Breast epithelium (tissue), 4 donors: ENCODE measurements around the gene SRGAP2C. TPM values are rescaled to one million over a fixed set of nuclear protein-coding genes. Genes with fewer than 3 reads are reported as not detected.
"Not testable (repeated sequence)": the region's sequence is repeated elsewhere in the genome, so short reads cannot be mapped to it uniquely, and the experiment has no call there.

Experiments
- DNase-seq, 2 donors: peaks; one replicate each; pipeline ENCODE4 v3.0.0-alpha.2; 2019; ENCODE audit warnings: low spot score in 2 of 2
- H3K27ac ChIP-seq, 2 donors: fragments of 200-600 bp; sonication (generic) in 1 of 2; one replicate each; pipeline ENCODE4 v1.5.1; 2016 to 2019; ENCODE audit warnings: mild to moderate bottlenecking in 1 of 2
- H3K27me3 ChIP-seq, 2 donors: fragments of 200-600 bp; sonication (generic) in 1 of 2; one replicate each; pipeline versions ENCODE4 v1.5.1 to v1.6.0; 2017 to 2019; ENCODE audit warnings: control low read depth in 1 of 2, mild to moderate bottlenecking in 1 of 2
- H3K36me3 ChIP-seq: fragments of 200-600 bp; one replicate; pipeline ENCODE4 v1.5.1; 2019
- H3K4me1 ChIP-seq, 2 donors: fragments of 200-600 bp; sonication (generic); one replicate each; pipeline ENCODE4 v1.5.1; 2016 to 2019; ENCODE audit warnings: control low read depth in 1 of 2
- H3K4me3 ChIP-seq, 3 donors: fragments of 200-600 bp; sonication (generic); 1 replicate in 2 of 3; 2 replicates in 1 of 3; pipeline ENCODE4 v1.5.1; 2016 to 2019; ENCODE audit warnings: mild to moderate bottlenecking in 3 of 3, moderate library complexity in 2 of 3
- H3K9me3 ChIP-seq, 2 donors: fragments of 200-600 bp; sonication (generic) in 1 of 2; one replicate each; pipeline ENCODE4 v1.5.1; 2016 to 2019; ENCODE audit warnings: control low read depth in 1 of 2
- CTCF ChIP-seq, 3 donors: fragments of 450-650 bp; IDR thresholded peaks; one replicate each; pipeline ENCODE4 v1.5.1; 2016 to 2017; ENCODE audit warnings: antibody characterized with exemption in 3 of 3, mild to moderate bottlenecking in 3 of 3, moderate library complexity in 3 of 3
- POLR2A ChIP-seq: fragments of 450-650 bp; IDR thresholded peaks from one replicate; pipeline ENCODE4 v1.6.1; 2016; ENCODE audit warnings: antibody characterized with exemption, mild to moderate bottlenecking, moderate library complexity
- POLR2AphosphoS5 ChIP-seq, 3 donors: sonication (generic); formaldehyde crosslinking; IDR thresholded peaks; one replicate each; pipeline ENCODE4 v1.6.1; 2017; ENCODE audit warnings: antibody characterized with exemption in 3 of 3
- intact Hi-C: fragments of 100-400 bp; cut with DNase I; formaldehyde crosslinking; loops from one replicate; pipeline ENCODE4 v1.15.1; 2023; ENCODE audit warnings: low total_unique reads
- total RNA-seq, 3 donors: library from RNA; depleted of rRNA; stranded (reverse); fragments of >200 nt; gene quantifications; one replicate each; pipeline ENCODE4 v1.1.0, GENCODE V29; 2016

Gene SRGAP2C
- total RNA-seq, 3 donors from 2014 or later = 17.0 to 37.0 (median 17.7) TPM

DNA sequence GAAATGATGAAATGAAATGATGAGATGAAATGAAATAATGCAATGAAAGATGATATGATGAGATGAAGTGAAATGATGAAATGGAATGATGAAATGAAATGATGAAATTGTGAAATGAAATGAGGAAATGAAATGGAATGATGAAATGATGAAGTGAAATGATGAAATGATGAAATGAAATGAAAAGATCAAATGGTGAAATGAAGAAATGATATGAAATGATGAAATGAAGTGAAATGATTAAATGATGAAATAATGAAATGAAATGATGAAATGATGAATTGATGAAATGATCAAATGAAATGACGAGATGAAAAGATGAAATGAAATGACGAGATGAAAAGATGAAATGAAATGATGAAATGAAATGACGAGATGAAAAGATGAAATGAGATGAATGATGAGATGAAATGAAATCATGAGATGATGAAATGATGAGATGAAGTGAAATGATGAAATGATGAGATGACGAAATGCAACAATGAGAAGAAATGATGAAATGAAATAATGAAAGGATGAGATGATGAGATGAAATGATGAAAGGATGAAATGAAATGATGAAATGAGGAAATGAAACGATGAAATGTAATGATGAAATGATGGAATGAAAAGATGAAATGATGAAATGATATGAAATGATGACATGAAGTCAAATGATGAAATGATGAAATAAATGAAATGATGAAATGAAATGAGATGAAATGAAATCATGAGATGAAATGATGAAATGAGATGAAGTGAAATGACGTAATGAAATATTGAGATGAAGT lies 216.0 kb downstream of the SRGAP2C start:
- DNase-seq, intact Hi-C loops: not testable (repeated sequence)

DNA sequence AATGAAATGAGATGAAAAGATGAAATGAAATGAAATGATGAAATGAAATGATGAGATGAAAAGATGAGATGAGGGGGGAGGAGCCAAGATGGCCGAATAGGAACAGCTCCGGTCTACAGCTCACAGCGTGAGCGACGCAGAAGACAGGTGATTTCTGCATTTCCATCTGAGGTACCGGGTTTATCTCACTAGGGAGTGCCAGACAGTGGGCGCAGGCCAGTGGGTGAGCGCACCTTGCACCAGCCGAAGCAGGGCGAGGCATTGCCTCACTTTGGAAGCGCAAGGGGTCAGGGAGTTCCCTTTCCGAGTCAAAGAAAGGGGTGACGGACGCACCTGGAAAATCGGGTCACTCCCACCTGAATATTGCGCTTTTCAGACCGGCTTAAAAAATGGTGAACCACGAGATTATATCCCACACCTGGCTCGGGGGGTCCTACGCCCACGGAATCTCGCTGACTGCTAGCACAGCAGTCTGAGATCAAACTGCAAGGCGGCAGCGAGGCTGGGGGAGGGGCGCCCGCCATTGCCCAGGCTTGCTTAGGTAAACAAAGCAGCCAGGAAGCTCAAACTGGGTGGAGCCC lies 216.7 kb downstream of the SRGAP2C start:
- H3K36me3 ChIP-seq, H3K27ac ChIP-seq, H3K27me3 ChIP-seq, intact Hi-C loops, H3K4me1 ChIP-seq, H3K9me3 ChIP-seq, DNase-seq: not testable (repeated sequence)
- peak overlapping the region in 2 of 3 donors; percentile 26 to 51 for H3K4me3 ChIP-seq

More for the DNA sequence above, 216.0 kb downstream of the SRGAP2C start:
- not testable (repeated sequence) for H3K27ac ChIP-seq, H3K36me3 ChIP-seq, H3K27me3 ChIP-seq, H3K4me3 ChIP-seq, H3K4me1 ChIP-seq, H3K9me3 ChIP-seq

DNA sequence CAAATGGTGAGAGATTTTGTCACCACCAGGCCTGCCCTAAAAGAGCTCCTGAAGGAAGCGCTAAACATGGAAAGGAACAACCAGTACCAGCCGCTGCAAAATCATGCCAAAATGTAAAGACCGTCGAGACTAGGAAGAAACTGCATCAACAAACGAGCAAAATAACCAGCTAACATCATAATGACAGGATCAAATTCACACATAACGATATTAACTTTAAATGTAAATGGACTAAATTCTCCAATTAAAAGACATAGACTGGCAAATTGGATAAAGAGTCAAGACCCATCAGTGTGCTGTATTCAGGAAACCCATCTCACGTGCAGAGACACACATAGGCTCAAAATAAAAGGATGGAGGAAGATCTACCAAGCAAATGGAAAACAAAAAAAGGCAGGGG lies 218.5 kb downstream of the SRGAP2C start:
- DNase-seq, H3K4me3 ChIP-seq, H3K4me1 ChIP-seq, H3K27ac ChIP-seq, H3K9me3 ChIP-seq, H3K36me3 ChIP-seq, H3K27me3 ChIP-seq, intact Hi-C loops: not testable (repeated sequence)

- H3K27me3 ChIP-seq = no peaks in the 10 kb centered on the region
- no peaks in the 10 kb centered on the region for H3K36me3 ChIP-seq
- no peak overlapping the region for H3K27ac ChIP-seq
- no peaks in the 10 kb centered on the region for H3K4me1 ChIP-seq
- H3K9me3 ChIP-seq = no peaks in the 10 kb centered on the region
- no peak overlapping the region for H3K4me3 ChIP-seq
- no peak for TF ChIP-seq CTCF (IDR thresholded peaks at IDR 0.05)
- intact Hi-C loops = no loop called here
- no peak for DNase-seq
Measured at GRCh38 chr1:121408354-121408753, 223.6 kb downstream of the SRGAP2C start.

- H3K4me3 ChIP-seq = no peak overlapping the region
- no peak for DNase-seq
- H3K27me3 ChIP-seq = no peaks in the 10 kb centered on the region
- no peak for TF ChIP-seq POLR2AphosphoS5 (IDR thresholded peaks at IDR 0.05)
- no peaks in the 10 kb centered on the region for H3K9me3 ChIP-seq
- intact Hi-C loops = no loop called here
- H3K36me3 ChIP-seq = no peaks in the 10 kb centered on the region
- H3K4me1 ChIP-seq = no peaks in the 10 kb centered on the region
- H3K27ac ChIP-seq = no peak overlapping the region
Measured at GRCh38 chr1:121413821-121414220, 229.0 kb downstream of the SRGAP2C start.

GRCh38 chr1:121414905-121415304 lies 230.1 kb downstream of the SRGAP2C start:
- no peaks in the 10 kb centered on the region for H3K36me3 ChIP-seq
- H3K4me1 ChIP-seq = no peaks in the 10 kb centered on the region
- TF ChIP-seq POLR2A = no peak
- TF ChIP-seq POLR2AphosphoS5 (IDR thresholded peaks at IDR 0.05) = peak in 1 of 3 donors; percentile 21
- no peak for TF ChIP-seq CTCF (IDR thresholded peaks at IDR 0.05)
- peak in 1 of 2 donors; percentile 47 for DNase-seq
- peak overlapping the region in 1 of 3 donors; percentile 23 for H3K4me3 ChIP-seq
- intact Hi-C loops = no loop called here
- no peaks in the 10 kb centered on the region for H3K9me3 ChIP-seq
- no peaks in the 10 kb centered on the region for H3K27me3 ChIP-seq
- peak overlapping the region; percentile 19 to 26 for H3K27ac ChIP-seq

DNA sequence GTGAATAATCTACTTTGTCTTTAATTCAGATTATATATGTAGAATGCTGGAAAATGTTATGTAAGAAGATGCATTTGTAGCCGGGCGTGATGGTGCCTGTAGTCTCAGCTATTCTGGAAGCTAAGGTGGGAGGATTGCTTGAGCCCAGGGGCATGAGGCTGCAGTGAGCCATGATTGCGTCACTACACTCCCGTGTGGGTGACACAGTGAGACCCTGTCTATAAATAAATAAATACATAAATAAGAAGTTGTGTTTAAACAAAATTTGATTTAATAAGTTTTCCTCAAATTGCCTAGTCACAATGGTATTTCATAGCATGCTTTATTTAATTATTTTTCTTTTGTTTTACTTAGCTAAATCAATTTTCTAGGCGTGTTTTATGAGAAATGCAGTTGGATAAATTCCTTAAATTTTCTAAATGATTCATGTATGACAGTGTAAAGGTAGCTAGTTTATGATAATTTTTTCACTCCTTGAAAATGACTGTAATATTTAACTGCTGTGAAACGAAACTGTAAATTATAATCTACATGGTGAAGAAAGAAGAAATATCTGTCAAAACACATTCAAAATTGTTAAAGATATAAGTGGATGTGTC lies 232.6 kb downstream of the SRGAP2C start:
- Histone ChIP-seq H3K36me3 (no peaks in the 10 kb centered on the region), H3K9me3 (no peaks in the 10 kb centered on the region), H3K4me1 (no peaks in the 10 kb centered on the region), H3K27me3 (no peaks in the 10 kb centered on the region), H3K27ac (no peak overlapping the region), H3K4me3 (no peak overlapping the region)
- intact Hi-C loops = no loop called here
- DNase-seq = no peak
- no peak for TF ChIP-seq POLR2A
- TF ChIP-seq CTCF (IDR thresholded peaks at IDR 0.05) = no peak
- TF ChIP-seq POLR2AphosphoS5 (IDR thresholded peaks at IDR 0.05) = no peak
